ENCODE data around the gene ZNF57.
"Not testable (repeated sequence)": the region's sequence is repeated elsewhere in the genome, so short reads cannot be mapped to it uniquely, and the experiment has no call there.

The ZNF57 gene

GRCh38 chr19:2863816-2864215 is 36.9 kb upstream of the ZNF57 start:
- no peak for TF ChIP-seq CTCF (IDR thresholded peaks at IDR 0.05; ENCODE audit: borderline replicate concordance, insufficient read depth, low read depth, low read length)
- no peak overlapping the region for H3K4me3 ChIP-seq (ENCODE audit: low read depth, low read length)

- no peak for TF ChIP-seq CTCF (IDR thresholded peaks at IDR 0.05; ENCODE audit: borderline replicate concordance, insufficient read depth, low read depth, low read length)
- H3K4me3 ChIP-seq (ENCODE audit: low read depth, low read length): no peak overlapping the region
Measured at GRCh38 chr19:2865334-2866100, 35.2 kb upstream of the ZNF57 start.

- no peak for TF ChIP-seq CTCF (IDR thresholded peaks at IDR 0.05; ENCODE audit: borderline replicate concordance, insufficient read depth, low read depth, low read length)
- no peak overlapping the region for H3K4me3 ChIP-seq (ENCODE audit: low read depth, low read length)
Measured at GRCh38 chr19:2866495-2867024, 34.2 kb upstream of the ZNF57 start.

- no peak within 1 kb of the TSS for H3K4me3 ChIP-seq (ENCODE audit: low read depth, low read length)
- no peak for TF ChIP-seq CTCF (IDR thresholded peaks at IDR 0.05; ENCODE audit: borderline replicate concordance, insufficient read depth, low read depth, low read length)
Measured at GRCh38 chr19:2867025-2867991, 33.4 kb upstream of the ZNF57 start, which contains the start of gene ZNF556. Gene ZNF556, plus strand, starts transcription at chr19:2867335. Its CDS starts 87 bp downstream, at chr19:2867422.

GRCh38 chr19:2869618-2870017 is 31.1 kb upstream of the ZNF57 start:
- no peak overlapping the region for H3K4me3 ChIP-seq (ENCODE audit: low read depth, low read length)
- TF ChIP-seq CTCF (IDR thresholded peaks at IDR 0.05; ENCODE audit: borderline replicate concordance, insufficient read depth, low read depth, low read length): no peak

GRCh38 chr19:2872175-2872574 is 28.6 kb upstream of the ZNF57 start:
- not testable (repeated sequence) for H3K4me3 ChIP-seq (ENCODE audit: low read depth, low read length)

Data from GM12875 (cell line).